Erythroblast (primary cell): ENCODE data around the gene PSMC4.

Experiments used
- GATA1 ChIP-seq: IDR thresholded peaks from 2 replicates; pipeline ENCODE4 v1.6.1; 2011; ENCODE audit warnings: low read depth, mild to moderate bottlenecking, control low read depth, low read length, moderate library complexity
- POLR2A ChIP-seq: IDR thresholded peaks from 2 replicates; pipeline ENCODE4 v1.6.1; 2011; ENCODE audit warnings: mild to moderate bottlenecking, low read length

DNA sequence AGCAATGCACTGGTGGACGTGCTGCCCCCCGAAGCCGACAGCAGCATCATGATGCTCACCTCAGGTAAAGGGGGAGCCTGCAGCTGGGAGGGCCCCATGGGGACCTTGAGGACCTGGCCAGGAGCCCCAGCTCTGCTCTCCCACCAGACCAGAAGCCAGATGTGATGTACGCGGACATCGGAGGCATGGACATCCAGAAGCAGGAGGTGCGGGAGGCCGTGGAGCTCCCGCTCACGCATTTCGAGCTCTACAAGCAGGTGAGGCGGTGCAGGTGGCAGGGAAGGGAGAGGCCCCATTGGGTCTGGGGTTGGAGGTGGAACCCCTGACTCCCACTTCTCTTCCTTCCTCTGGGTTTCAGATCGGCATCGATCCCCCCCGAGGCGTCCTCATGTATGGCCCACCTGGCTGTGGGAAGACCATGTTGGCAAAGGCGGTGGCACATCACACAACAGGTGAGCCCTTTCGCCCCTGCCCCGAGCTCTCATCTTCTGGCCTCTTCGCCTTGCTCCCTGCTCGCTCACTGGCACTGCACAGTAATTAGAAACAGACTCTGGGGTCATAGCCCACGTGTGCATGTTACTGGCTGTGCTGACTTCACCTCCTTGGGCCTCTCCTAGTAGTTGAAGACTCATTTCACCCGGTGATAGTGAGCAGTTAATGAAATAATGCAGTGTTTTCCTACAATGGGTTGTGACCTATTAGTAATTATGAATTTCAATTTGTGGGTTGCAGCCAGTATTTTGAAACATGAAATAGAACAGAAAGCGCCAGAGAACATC lies 3.6 kb downstream of the PSMC4 start:
- TF ChIP-seq POLR2A (no peak), GATA1 (no peak)
